ENCODE measurements around the gene SPTLC2. TPM values are rescaled to one million over a fixed set of nuclear protein-coding genes. Genes with fewer than 3 reads are reported as not detected.

SPTLC2 gene
- total and polyA plus RNA-seq, 2 of the 13 experiments (the other 11 are each of a cell fraction or from before 2014, with no cell fraction given): 17.4 to 17.5 TPM

GRCh38 chr14:77457522-77458248 lies 158.8 kb downstream of the SPTLC2 start, which contains the start of the genes AHSA1 and VIPAS39 (continued):
- TF ChIP-seq HMGXB3 (CRISPR knock-in tag; IDR thresholded peaks at IDR 0.05; ENCODE audit: borderline replicate concordance) (peak; percentile 16; the same call in 1 of the 2 replicates), SP4 (CRISPR knock-in tag; IDR thresholded peaks at IDR 0.05) (peak; percentile 90), ZNF335 (CRISPR knock-in tag; IDR thresholded peaks at IDR 0.05) (peak; percentile 81; the same call in 1 of the 2 replicates), NCOA1 (CRISPR knock-in tag; IDR thresholded peaks at IDR 0.05) (0 out of 2 replicates have a peak, but pooled peaks have one; percentile 14), MEF2D (CRISPR knock-in tag; IDR thresholded peaks at IDR 0.05) (no peak), ZSCAN9 (CRISPR knock-in tag; IDR thresholded peaks at IDR 0.05; ENCODE audit: borderline replicate concordance) (peak; percentile 84; the same call in 1 of the 2 replicates), NAIF1 (CRISPR knock-in tag; IDR thresholded peaks at IDR 0.05; ENCODE audit: borderline replicate concordance) (peak; percentile 63; the same call in 1 of the 2 replicates), ZSCAN29 (CRISPR knock-in tag; conservative IDR thresholded peaks at IDR 0.05) (0 out of 2 replicates have a peak, but pooled peaks have one; percentile 6), ZNF564 (CRISPR knock-in tag; IDR thresholded peaks at IDR 0.05) (0 out of 2 replicates have a peak, but pooled peaks have one; percentile 21), DRAP1 (CRISPR knock-in tag; IDR thresholded peaks at IDR 0.05) (peak; percentile 65), RCOR2 (CRISPR knock-in tag; IDR thresholded peaks at IDR 0.05) (no peak), ZNF790 (CRISPR knock-in tag; IDR thresholded peaks at IDR 0.05; ENCODE audit: borderline replicate concordance) (peak; percentile 59; the same call in 1 of the 2 replicates), MXI1 (IDR thresholded peaks at IDR 0.05; ENCODE audit: borderline replicate concordance, low read depth, low read length) (peak; percentile 82; the same call in 1 of the 3 replicates), FOXM1 (CRISPR knock-in tag; IDR thresholded peaks at IDR 0.05) (0 out of 2 replicates have a peak, but pooled peaks have one; percentile 38), ZBTB8A (CRISPR knock-in tag; IDR thresholded peaks at IDR 0.05; ENCODE audit: borderline replicate concordance, low read depth) (peak; percentile 60; the same call in 1 of the 2 replicates), ZNF567 (CRISPR knock-in tag; IDR thresholded peaks at IDR 0.05; ENCODE audit: borderline replicate concordance) (no peak), ZNF510 (CRISPR knock-in tag; IDR thresholded peaks at IDR 0.05; ENCODE audit: low read depth) (0 out of 2 replicates have a peak, but pooled peaks have one; percentile 20), PRDM10 (CRISPR knock-in tag; IDR thresholded peaks at IDR 0.05; ENCODE audit: low read depth) (0 out of 2 replicates have a peak, but pooled peaks have one; percentile 12)
